NCI-H526 (cell line): ENCODE measurements around the gene IFNG.
A peak's percentile ranks its signal among the peaks of the same experiment; 100 is the strongest.

Experiments used
- DNase-seq, 2 experiments: peaks; one replicate each; lab custom pipeline; 2025; lab: John Stamatoyannopoulos, UW

IFNG gene

GRCh38 chr12:68166317-68166831 is 6.8 kb upstream of the IFNG start:
- DNase-seq: no peak

GRCh38 chr12:68163560-68164081 is 4.1 kb upstream of the IFNG start:
- no peak for DNase-seq

- DNase-seq: no peak
Measured at GRCh38 chr12:68162374-68162773, 2.8 kb upstream of the IFNG start.

- peak in 1 of 2 experiments; percentile 29 for DNase-seq
Measured at GRCh38 chr12:68158432-68158831, 1.1 kb downstream of the IFNG start.

GRCh38 chr12:68157380-68157779 is 2.2 kb downstream of the IFNG start:
- DNase-seq: no peak

GRCh38 chr12:68156636-68157035 is 2.9 kb downstream of the IFNG start:
- DNase-seq: no peak

- DNase-seq: no peak
Measured at GRCh38 chr12:68154779-68155178, 4.8 kb downstream of the IFNG start.

- no peak for DNase-seq
Measured at GRCh38 chr12:68148261-68148951, 11.1 kb downstream of the IFNG start.

- peak; percentile 48 to 63 for DNase-seq
Measured at GRCh38 chr12:68140556-68140955, 19.0 kb downstream of the IFNG start.

- no peak for DNase-seq
Measured at GRCh38 chr12:68139941-68140340, 19.6 kb downstream of the IFNG start.

GRCh38 chr12:68139001-68139400 is 20.5 kb downstream of the IFNG start:
- no peak for DNase-seq

GRCh38 chr12:68138480-68138879 is 21.1 kb downstream of the IFNG start:
- no peak for DNase-seq

GRCh38 chr12:68137335-68137830 is 22.2 kb downstream of the IFNG start:
- no peak for DNase-seq

- DNase-seq: no peak
Measured at GRCh38 chr12:68135520-68135919, 24.0 kb downstream of the IFNG start.

- DNase-seq: no peak
Measured at GRCh38 chr12:68131867-68132414, 27.6 kb downstream of the IFNG start.

GRCh38 chr12:68129979-68130378 is 29.6 kb downstream of the IFNG start:
- DNase-seq: no peak

GRCh38 chr12:68122236-68122920 is 37.2 kb downstream of the IFNG start:
- DNase-seq: no peak

- DNase-seq: no peak
Measured at GRCh38 chr12:68121143-68121542, 38.4 kb downstream of the IFNG start.

- DNase-seq: no peak
Measured at GRCh38 chr12:68119724-68120211, 39.8 kb downstream of the IFNG start.

GRCh38 chr12:68119250-68119649 is 40.3 kb downstream of the IFNG start:
- DNase-seq: no peak

- no peak for DNase-seq
Measured at GRCh38 chr12:68118096-68118755, 41.3 kb downstream of the IFNG start.

- DNase-seq: no peak
Measured at GRCh38 chr12:68117661-68118060, 41.9 kb downstream of the IFNG start.
